ENCODE data around the gene ARFGAP1.
A peak's percentile ranks its signal among the peaks of the same experiment; 100 is the strongest.

ARFGAP1 gene

GRCh38 chr20:63280371-63280770 is 7.8 kb downstream of the ARFGAP1 start:
- DNase-seq (ENCODE audit: low spot score) = no peak

- DNase-seq (ENCODE audit: low spot score) = no peak
These were observed 8.4 kb downstream of the ARFGAP1 start for GRCh38 chr20:63280929-63281545.

- DNase-seq (ENCODE audit: low spot score) = no peak
These were observed 9.4 kb downstream of the ARFGAP1 start for GRCh38 chr20:63281742-63282665.

- no peak for DNase-seq (ENCODE audit: low spot score)
These were observed 10.3 kb downstream of the ARFGAP1 start for GRCh38 chr20:63282946-63283345.

GRCh38 chr20:63283397-63284082 is 10.9 kb downstream of the ARFGAP1 start:
- DNase-seq (ENCODE audit: low spot score) = no peak

GRCh38 chr20:63284083-63284440 is 11.4 kb downstream of the ARFGAP1 start:
- DNase-seq (ENCODE audit: low spot score) = no peak

DNA sequence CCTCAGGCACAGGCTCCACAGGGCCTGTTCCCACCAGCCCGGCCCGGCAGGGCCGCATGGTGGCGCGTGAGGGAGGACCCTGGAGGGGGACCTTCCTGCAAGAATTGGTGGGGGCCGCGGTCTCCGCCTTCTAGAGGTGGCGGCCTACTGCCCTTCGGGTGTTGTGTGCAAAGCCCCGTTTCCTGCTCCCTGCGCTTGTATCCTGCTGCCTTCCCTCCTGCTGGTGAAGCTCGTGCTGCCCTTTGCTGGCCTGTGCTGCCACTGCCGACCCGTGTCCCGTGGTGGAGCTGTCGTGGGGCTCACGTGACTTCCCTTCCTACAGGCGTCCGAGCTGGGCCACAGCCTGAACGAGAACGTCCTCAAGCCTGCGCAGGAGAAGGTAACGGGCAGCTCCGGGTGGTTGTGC is 11.9 kb downstream of the ARFGAP1 start:
- DNase-seq (ENCODE audit: low spot score) = no peak

GRCh38 chr20:63284981-63285524 is 12.4 kb downstream of the ARFGAP1 start:
- no peak for DNase-seq (ENCODE audit: low spot score)

DNA sequence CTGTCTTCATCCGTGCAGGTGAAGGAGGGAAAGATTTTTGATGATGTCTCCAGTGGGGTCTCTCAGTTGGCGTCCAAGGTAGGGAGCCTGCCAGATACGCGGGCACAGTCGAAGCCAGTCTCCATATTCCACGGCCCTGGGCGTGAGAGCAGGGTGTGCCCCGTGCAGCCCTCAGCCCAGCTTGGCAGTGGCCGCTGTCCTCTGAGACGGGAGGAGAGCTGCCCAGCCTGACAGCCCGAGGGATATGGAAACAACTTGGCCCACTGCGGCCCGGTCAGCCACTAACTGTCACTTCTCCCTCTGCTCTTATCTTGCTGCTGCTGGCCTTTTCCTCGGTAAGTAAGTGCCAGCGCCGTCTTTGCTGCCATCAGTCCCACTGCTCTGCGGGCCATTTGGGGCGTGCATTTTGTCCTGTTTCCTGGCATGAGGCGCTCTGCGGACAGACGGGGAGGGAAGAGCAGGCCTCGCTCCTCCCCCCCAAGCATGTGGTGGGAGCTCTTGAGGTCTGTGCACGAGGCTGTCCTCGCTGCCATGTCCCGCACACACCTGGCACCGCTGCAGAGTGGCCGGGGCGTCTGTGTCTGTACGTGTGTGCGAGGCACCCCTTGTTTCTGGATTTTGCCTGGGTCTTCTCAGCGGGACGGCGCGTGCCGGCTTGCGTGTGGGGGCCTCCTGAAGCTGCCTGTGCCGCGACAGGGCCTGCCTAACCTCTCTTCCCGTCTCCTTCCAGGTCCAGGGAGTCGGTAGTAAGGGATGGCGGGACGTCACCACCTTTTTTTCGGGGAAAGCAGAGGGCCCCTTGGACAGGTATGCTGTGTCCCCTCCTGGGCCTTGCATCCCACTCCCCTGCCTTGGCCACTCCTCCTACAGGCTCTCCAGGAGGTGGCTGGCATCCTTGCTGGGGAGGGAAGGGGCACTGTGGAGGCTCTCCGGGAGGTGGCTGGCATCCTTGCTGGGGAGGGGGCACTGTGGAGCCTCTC is 13.3 kb downstream of the ARFGAP1 start:
- DNase-seq (ENCODE audit: low spot score) = no peak

- no peak for DNase-seq (ENCODE audit: low spot score)
These were observed 14.4 kb downstream of the ARFGAP1 start for GRCh38 chr20:63286781-63287696.

DNA sequence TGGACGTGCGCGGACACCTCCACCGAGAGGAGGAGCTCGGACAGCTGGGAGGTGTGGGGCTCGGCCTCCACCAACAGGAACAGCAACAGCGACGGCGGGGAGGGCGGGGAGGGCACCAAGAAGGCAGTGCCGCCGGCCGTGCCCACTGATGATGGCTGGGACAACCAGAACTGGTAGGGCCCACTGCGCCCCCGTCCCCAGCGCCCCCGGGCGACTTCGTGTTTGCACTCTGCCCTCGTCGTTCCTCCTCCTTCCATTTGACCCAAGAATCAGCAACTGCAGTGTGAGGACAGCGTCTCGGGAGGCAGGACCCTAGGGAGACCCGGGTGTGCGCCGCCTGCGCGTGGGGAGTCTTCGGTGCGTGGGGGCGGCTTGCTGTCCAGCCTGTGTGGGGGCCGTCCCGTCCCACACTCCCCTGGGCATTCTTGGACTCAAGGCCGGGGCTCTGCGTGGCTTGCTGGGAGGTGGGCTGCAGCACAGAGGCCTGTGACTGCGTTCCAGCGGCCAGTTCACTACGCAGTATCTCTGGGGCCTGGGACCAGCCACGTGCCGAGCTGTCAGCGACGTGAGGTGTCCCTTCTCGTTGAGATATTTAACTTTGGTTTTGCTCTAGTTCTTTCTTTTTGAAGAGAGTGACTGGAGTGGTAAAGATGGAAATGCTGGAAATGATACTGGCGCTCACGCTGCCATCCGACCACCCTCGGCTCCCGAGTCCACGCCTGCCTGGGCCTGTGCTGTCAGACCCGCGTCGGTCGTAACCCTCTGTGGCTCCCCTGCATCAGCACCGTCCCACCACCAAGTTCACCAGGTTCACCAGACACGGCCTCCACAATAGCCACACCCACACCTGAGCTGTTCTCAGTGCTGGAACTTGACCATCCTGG is 15.3 kb downstream of the ARFGAP1 start:
- DNase-seq (ENCODE audit: low spot score) = no peak

DNA sequence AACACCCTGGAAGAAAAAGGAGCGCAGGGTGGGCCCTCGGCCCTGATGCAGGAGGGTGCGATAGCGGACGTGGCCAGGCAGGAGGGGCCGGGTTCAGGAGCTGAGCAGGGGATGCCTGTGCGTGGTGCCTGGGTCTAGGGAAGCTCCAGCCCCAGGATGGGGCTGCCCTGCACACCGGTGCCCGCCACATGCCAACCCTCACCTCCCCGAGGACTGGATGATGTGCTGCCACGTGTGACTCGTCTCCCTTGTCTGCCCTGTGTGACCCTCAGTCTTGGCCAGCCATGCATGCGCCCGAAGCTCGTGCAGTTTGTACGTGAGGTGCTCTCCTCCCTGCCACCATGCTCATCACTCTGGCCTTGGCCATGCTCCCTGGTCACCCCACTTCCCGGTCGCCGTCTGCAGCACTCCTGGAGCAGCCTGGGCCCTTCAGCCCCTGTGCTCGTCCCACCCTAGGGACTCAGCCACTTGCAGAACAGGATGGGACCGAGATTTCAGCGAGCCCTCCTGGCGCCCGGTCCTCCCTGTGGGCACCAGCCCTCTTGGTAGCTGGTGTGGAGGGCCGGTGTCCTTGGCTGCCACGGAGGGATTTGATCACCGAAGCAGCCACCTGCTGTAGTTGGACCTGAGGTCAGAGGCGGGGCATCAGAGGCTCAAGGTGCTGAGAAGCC is 16.1 kb downstream of the ARFGAP1 start:
- DNase-seq (ENCODE audit: low spot score) = no peak

- no peak for DNase-seq (ENCODE audit: low spot score)
These were observed 16.9 kb downstream of the ARFGAP1 start for GRCh38 chr20:63289311-63290135.

- DNase-seq (ENCODE audit: low spot score) = no peak
These were observed 17.6 kb downstream of the ARFGAP1 start for GRCh38 chr20:63290136-63290676.

DNA sequence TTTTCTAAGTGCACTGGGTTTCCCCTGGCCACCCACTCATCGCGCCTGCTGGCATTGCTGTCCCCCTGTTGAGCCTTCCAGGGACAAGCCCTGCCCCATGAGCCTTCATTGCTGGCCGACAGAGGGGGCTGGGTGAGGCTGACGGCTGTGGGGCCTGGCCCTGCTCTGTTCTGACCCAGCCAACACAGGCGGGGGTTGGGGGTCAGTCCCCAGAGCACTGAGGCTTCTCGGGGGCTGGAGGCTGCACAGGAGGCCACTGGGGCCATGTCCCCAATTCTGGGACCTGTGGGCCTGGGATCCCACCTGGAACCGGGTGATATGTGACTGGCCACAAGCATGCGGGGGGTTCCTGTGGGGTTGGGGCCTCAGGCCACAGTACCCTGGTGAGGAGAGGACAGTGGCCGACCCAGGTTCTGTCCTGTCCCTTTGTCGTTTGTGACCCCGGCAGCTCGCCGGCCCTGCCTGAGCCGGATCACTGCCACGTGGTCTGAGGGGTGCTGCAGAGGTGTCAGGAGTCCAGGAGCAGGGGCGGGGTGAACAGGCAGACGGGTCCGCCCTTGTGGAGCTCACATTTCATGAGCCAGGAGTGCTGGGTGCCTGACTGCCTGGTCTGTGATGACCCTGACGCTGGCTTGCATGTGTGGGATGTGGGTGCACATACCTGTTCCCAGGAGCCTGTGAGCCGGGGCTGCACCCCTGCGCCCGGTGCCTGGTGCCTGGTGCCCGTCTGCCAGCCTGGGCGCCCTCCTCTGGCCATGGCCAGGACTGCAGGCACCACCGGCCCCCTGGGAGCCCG is 18.3 kb downstream of the ARFGAP1 start:
- DNase-seq (ENCODE audit: low spot score) = peak; percentile 92

- DNase-seq (ENCODE audit: low spot score) = no peak
These were observed 19.2 kb downstream of the ARFGAP1 start for GRCh38 chr20:63291811-63292210.

DNA sequence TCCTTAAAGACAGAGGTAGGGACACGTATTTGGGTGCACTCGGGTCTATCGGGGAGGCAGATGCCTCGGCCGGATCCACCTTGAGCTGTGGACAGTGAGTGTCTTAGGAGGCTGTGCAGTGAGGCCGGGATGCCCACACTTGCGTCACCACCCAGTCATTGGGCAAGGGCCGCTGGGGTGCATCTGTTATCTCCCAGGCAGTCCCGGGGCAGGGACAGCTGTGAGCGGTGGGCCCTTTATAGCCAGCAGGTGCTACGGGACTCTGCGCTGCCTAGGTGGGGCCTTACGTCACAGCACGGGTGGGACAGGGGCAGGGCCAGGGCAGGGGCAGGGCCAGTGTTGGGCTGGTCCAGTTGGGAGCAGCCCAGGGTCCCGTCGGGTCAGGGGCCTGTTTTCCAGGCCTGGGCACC is 19.7 kb downstream of the ARFGAP1 start:
- no peak for DNase-seq (ENCODE audit: low spot score)
